HEK293T (cell line): ENCODE data around the gene EIF4E3.

Source experiments
- HDGF ChIP-seq: fragments of 450-650 bp; IDR thresholded peaks from 2 replicates; pipeline ENCODE4 v1.6.1; 2017; ENCODE audit warnings: antibody characterized with exemption, borderline replicate concordance
- SP1 ChIP-seq: fragments of 450-650 bp; IDR thresholded peaks from 2 replicates; pipeline ENCODE4 v1.6.1; 2017

GRCh38 chr3:71625676-71626075 is 99.5 kb downstream of the EIF4E3 start:
- TF ChIP-seq SP1 (no peak), HDGF (no peak)
